HUES64 (cell line): ENCODE results near the gene OSER1.

Experiments
- H3K27ac ChIP-seq: 2 replicates; pipeline ENCODE4 v1.7.0; 2013; ENCODE audit warnings: low read depth, low read length, inconsistent platforms
- H3K27me3 ChIP-seq: 2 replicates; pipeline ENCODE4 v1.6.1; 2013; ENCODE audit warnings: mild to moderate bottlenecking, low read length; ENCODE audit not compliant: insufficient read depth
- H3K36me3 ChIP-seq: 2 replicates; pipeline ENCODE4 v1.6.1; 2013; ENCODE audit warnings: mild to moderate bottlenecking, low read length; ENCODE audit not compliant: insufficient read depth
- H3K4me1 ChIP-seq: 2 replicates; pipeline ENCODE4 v1.6.1; 2013; ENCODE audit warnings: mild to moderate bottlenecking, low read length, moderate library complexity; ENCODE audit not compliant: insufficient read depth
- H3K4me3 ChIP-seq: 2 replicates; pipeline ENCODE4 v1.5.1; 2013; ENCODE audit warnings: mild to moderate bottlenecking, low read length, moderate library complexity
- H3K9ac ChIP-seq: 2 replicates; pipeline ENCODE4 v1.6.1; 2013; ENCODE audit warnings: mild to moderate bottlenecking, low read depth, low read length
- H3K9me3 ChIP-seq: 2 replicates; pipeline ENCODE4 v1.6.1; 2013; ENCODE audit warnings: low read depth, low read length; ENCODE audit not compliant: insufficient read depth
- WGBS: fragments of 150-250, 120-280 bp; methylation state at CpG from one replicate; pipeline ENCODE4 v1.1.7; 2013; ENCODE audit warnings: missing lambda C conversion rate; 5-methylcytosine and 5-hydroxymethylcytosine counted together

OSER1 gene

DNA sequence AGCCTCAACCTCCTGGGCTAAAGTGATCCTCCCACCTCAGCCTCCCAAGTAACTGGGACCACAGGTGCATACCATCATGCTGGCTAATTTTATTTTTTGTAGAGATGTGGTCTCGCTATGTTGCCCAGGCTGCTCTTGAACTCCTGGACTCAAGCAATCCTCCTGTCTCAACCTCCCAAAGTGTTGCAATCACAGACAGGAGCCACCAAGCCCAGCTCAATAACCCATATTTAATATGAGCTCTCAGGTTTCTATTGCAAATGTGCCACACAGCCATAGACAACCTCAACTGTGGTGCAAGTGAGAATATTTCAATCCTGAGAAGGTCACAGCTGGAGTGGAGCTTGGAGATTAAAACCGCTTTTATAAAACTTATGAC is 38.0 kb downstream of the OSER1 start:
- 90% methylated on average over 2 of the region's 2 CpGs for whole genome bisulfite sequencing
- Histone ChIP-seq H3K36me3 (no peaks in the 10 kb centered on the region), H3K9ac (no peak overlapping the region), H3K27me3 (no peaks in the 10 kb centered on the region), H3K4me1 (no peaks in the 10 kb centered on the region), H3K9me3 (no peaks in the 10 kb centered on the region), H3K4me3 (no peak overlapping the region), H3K27ac (no peak overlapping the region)

DNA sequence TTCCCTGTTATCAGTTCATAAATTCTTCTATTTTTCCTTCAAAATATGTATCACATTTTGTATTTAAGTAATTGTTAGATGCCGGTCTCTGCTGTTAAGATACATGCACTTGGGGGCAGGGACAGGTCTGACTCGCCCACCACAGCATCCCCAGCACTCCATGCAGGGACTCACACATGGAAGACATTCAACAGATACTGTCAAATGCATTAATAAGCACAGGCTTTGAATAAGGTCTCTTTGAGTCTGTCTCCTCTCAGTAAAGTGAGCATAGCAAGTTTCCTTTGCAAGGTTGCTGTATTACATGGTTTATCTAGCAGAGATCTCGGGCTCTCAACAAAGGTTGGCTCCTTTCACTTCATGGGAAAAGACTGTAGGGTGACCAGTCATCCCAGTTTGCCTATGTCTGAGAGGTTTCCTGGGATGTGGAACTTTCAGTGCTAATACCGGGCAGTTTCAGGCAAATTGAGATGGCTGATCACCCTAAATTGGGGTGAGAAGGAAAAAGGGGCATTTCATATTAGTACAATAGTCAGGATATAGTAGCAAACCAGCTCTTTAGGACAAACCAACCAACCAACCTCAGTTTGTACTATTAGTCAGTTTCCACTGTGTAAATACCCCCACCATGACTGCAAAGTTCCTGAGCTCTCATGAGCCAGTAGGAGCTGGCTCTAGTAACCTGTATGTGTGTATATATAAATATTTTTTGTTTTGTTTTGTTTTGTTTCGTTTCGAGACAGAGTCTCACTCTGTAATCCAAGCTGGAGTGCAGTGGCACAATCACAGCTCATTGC is 38.6 kb downstream of the OSER1 start:
- H3K27me3 ChIP-seq = no peaks in the 10 kb centered on the region
- H3K27ac ChIP-seq = no peak overlapping the region
- no peaks in the 10 kb centered on the region for H3K36me3 ChIP-seq
- WGBS = 85% methylated on average over 6 of the region's 6 CpGs
- H3K9ac ChIP-seq = no peak overlapping the region
- H3K9me3 ChIP-seq = no peaks in the 10 kb centered on the region
- H3K4me1 ChIP-seq = no peaks in the 10 kb centered on the region
- no peak overlapping the region for H3K4me3 ChIP-seq

DNA sequence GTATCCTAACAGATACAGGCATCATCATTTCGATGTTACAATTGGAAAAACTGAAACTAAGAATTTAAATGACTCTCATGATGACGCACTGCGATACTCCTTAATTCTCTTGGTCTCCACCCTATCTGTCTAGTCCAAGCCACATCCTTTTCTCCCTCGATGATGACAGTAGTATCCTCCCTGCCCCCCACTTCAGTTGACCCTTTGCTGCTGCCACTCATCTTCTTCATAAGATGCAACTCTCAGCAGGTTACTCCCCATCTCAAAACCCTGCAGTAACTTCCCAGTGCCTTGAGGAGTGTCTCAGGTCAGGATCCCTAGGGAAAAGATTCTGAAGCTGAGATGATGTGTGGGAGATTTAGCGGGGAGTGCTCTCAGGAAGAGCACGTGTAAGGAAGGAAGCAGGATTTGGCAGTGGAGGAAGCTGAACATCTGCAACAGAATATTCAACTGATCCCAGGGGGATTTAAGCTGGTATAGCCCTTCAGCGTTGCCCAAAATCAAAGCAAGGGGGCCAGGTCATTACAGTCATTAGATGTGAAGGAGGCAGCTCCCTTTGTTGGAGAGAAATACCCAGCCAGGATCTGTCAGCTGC is 39.7 kb downstream of the OSER1 start:
- H3K27ac ChIP-seq = no peak overlapping the region
- H3K4me1 ChIP-seq = no peaks in the 10 kb centered on the region
- H3K27me3 ChIP-seq = no peaks in the 10 kb centered on the region

DNA sequence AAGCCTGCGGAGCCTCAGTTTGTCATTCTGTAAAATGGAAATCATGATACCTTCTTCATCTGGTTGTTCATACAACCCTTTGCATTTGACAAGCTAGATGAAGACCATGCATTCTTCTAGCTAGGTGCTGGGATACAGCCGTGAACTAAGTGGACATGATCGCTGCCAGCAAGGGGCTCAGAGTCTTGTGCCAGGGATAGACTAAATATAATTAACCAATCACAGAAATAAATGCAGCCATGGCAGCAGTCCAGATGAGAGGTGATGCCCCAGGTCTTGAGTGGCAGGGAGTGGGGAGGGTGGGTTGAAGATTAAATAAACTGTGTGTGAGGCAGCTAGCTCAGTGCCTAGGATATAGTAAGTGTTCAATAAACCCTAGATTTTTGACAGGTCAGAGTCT is 42.8 kb downstream of the OSER1 start:
- Histone ChIP-seq H3K9ac (no peak overlapping the region), H3K36me3 (no peaks in the 10 kb centered on the region), H3K4me3 (no peak overlapping the region), H3K27me3 (no peaks in the 10 kb centered on the region), H3K9me3 (no peaks in the 10 kb centered on the region), H3K27ac (no peak overlapping the region), H3K4me1 (no peaks in the 10 kb centered on the region)
- WGBS = 96% methylated on average over 3 of the region's 3 CpGs

More for the DNA sequence above, 39.7 kb downstream of the OSER1 start:
- 87% methylated on average over 7 of the region's 7 CpGs for WGBS
- Histone ChIP-seq H3K36me3 (no peaks in the 10 kb centered on the region), H3K4me3 (no peak overlapping the region), H3K9ac (no peak overlapping the region), H3K9me3 (no peaks in the 10 kb centered on the region)

DNA sequence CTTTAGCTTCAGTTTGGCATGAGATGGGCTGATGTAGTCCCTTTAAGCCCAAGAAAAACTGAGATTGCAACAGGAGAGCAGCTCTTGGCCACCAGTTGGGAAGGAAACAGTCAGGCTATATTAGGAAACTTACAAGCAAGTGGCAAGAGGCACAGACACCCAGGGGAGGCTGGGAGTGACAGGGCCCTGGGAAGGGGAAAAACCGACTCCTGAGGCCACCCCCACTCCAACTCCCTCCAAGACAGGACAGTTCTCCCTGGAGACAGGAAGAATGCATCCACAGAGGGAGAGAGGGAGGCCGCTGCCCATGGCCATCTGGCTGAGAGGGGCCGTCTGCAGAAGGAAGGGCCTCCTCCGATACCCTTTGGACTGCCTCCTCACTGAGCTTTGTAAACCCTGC is 44.1 kb downstream of the OSER1 start:
- no peak overlapping the region for H3K9ac ChIP-seq
- no peaks in the 10 kb centered on the region for H3K27me3 ChIP-seq
- no peaks in the 10 kb centered on the region for H3K9me3 ChIP-seq
- H3K27ac ChIP-seq = no peak overlapping the region
- H3K4me3 ChIP-seq = no peak overlapping the region
- no peaks in the 10 kb centered on the region for H3K4me1 ChIP-seq
- no peaks in the 10 kb centered on the region for H3K36me3 ChIP-seq
- 77% methylated on average over 3 of the region's 4 CpGs for WGBS

DNA sequence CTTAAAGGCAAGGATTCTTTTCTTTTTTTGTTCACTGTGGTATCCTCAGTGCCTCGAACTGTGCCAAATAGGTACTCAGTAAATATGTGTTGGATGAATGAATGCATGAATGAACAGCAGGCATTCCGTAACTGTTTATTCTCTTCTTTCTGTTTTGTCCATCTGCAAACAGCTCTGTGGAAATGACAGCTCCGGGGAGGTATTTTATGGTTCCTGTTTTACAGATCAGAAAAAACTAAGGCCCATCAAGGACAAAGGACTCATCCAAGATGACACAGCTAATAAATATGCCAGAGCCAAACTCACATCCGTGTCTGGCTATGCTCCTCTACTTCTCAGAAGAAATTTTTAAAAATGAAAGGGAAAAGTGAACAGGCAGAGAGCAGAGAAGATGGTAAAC is 44.6 kb downstream of the OSER1 start:
- Histone ChIP-seq H3K4me3 (no peak overlapping the region), H3K27me3 (no peaks in the 10 kb centered on the region), H3K27ac (no peak overlapping the region), H3K4me1 (no peaks in the 10 kb centered on the region), H3K9ac (no peak overlapping the region), H3K9me3 (no peaks in the 10 kb centered on the region), H3K36me3 (no peaks in the 10 kb centered on the region)
- WGBS = 82% methylated on average over 4 of the region's 4 CpGs

DNA sequence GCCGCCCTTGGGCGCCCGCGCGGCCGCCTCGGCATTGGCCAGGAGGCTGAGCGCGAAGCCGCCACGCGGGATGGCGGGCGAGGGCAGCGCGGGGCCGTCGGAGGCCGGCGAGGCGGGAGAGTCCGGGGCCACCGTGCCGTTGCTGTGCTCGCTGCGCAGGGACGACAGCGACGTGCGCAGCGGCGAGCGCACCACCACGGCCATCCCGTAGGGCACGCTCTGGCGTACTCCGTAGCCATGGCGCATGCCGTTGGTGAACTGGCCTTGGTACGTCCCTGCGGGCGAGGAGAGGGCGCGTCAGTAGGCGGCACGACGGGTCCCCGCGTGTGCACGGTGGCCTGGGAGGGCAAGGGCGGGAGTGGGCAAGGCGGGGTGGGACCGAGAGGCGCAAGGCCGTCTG is 50.4 kb downstream of the OSER1 start:
- no peaks in the 10 kb centered on the region for H3K9me3 ChIP-seq
- no peak overlapping the region for H3K27ac ChIP-seq
- no peaks in the 10 kb centered on the region for H3K27me3 ChIP-seq
- H3K4me1 ChIP-seq = no peaks in the 10 kb centered on the region
- whole genome bisulfite sequencing = 97% methylated on average over 56 of the region's 56 CpGs
- no peak overlapping the region for H3K4me3 ChIP-seq
- no peaks in the 10 kb centered on the region for H3K36me3 ChIP-seq
- H3K9ac ChIP-seq = no peak overlapping the region

DNA sequence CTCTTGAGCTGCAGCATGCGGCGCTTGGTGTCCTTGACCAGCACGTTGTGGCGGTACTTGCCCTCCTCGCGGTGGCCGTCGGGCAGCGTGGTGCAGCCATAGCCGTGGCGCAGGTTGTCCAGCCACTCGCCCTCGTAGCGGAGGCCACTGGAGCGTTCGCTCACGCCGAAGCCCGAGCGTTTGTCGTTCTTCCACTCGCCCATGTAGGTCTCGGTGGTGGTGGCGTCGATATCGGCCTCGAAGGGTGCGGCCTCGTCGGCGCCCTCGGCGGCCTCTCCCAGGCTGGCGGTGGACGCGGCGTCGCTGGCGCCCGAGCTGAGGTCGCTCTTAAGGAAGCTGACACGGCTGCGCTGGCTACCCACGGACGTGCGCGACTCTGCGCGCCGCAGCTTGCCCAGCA is 50.9 kb downstream of the OSER1 start:
- H3K4me3 ChIP-seq = no peak overlapping the region
- no peaks in the 10 kb centered on the region for H3K4me1 ChIP-seq
- H3K27ac ChIP-seq = no peak overlapping the region
- no peak overlapping the region for H3K9ac ChIP-seq
- H3K9me3 ChIP-seq = no peaks in the 10 kb centered on the region
- no peaks in the 10 kb centered on the region for H3K27me3 ChIP-seq
- WGBS = 97% methylated on average over 50 of the region's 50 CpGs
- no peaks in the 10 kb centered on the region for H3K36me3 ChIP-seq

DNA sequence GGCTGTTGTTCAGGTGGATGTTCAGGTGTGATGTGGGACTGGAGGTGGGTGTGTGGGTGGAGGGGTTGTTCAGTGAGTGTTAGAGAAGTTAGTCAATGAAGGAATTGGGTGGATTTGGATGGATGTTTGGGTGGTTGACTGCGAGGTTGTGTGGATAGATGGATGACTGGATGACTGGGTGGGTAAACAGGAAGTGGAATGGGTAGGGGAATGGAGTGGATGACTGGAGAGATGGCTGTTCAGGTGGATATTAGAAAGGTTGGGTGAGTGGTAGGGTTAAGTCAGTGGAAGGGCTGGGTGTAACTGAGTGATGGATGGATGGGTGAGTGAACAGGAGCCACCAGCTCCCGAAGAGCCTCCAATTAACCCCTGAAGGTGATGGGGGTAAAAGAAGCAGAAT is 51.4 kb downstream of the OSER1 start:
- Histone ChIP-seq H3K27me3 (no peaks in the 10 kb centered on the region), H3K9me3 (no peaks in the 10 kb centered on the region), H3K27ac (no peak overlapping the region), H3K9ac (no peak overlapping the region), H3K4me3 (no peak overlapping the region), H3K36me3 (no peaks in the 10 kb centered on the region), H3K4me1 (no peaks in the 10 kb centered on the region)
- 92% methylated on average over 2 of the region's 2 CpGs for WGBS

DNA sequence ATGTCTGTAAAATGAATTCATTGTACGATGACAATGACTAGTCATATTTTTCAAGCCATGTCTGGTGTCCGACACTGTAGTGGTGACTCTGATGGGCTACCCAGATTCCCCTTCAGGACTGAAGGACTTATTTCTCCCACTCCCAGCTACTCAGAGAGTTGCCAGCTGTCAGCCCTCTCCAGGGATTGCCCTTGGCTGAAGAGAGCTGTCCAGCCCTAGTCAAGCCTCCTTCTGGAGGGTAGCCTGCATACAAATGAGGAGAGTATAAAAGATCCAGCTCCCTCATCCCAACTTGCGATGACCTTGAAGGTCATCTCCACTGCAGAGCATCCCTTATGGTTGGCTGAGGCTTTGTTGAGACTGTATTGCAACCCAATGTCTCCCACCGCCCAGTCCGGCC is 53.5 kb downstream of the OSER1 start:
- no peak overlapping the region for H3K4me3 ChIP-seq
- H3K9me3 ChIP-seq = no peaks in the 10 kb centered on the region
- no peak overlapping the region for H3K27ac ChIP-seq
- 91% methylated on average over 5 of the region's 5 CpGs for WGBS
- no peak overlapping the region for H3K9ac ChIP-seq
- H3K27me3 ChIP-seq = no peaks in the 10 kb centered on the region
- no peaks in the 10 kb centered on the region for H3K4me1 ChIP-seq
- H3K36me3 ChIP-seq = no peaks in the 10 kb centered on the region

DNA sequence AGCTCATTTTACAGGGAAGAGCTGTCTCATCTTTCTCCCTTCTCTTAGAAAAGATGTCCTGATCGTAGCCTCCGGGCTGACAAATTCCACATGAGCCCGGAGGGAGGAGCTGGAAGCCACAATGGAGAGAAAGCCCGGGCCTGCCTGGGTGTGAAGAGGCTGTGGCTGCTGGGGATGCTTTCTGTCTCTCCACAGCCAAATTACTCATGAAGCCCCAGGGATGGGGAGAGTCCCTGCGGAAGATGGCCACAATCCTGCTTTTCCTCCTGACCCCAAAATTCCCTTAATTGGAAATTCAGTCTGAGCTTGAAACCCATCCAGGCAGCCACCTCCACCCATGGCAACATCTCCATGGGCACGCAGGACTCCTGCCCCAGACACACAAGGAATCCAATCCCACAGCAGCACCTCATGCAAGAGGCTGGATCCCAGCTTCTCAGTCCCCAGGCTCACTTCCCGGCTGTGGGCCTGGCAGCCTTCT is 56.0 kb downstream of the OSER1 start:
- Histone ChIP-seq H3K27ac (no peak overlapping the region), H3K27me3 (no peaks in the 10 kb centered on the region), H3K4me3 (no peak overlapping the region), H3K9me3 (no peaks in the 10 kb centered on the region), H3K9ac (no peak overlapping the region), H3K36me3 (no peaks in the 10 kb centered on the region), H3K4me1 (no peaks in the 10 kb centered on the region)
- 66% methylated on average over 7 of the region's 7 CpGs for WGBS
